Neuronal stem cell (in vitro differentiated cells): Measurements from ENCODE around the gene LRMDA.

Experiments
- DNase-seq: peaks from one replicate; pipeline ENCODE4 v3.0.0-alpha.2; 2013; ENCODE audit warnings: low spot score
- H2AFZ ChIP-seq: one replicate; pipeline ENCODE4 v1.6.1; 2013; ENCODE audit warnings: mild to moderate bottlenecking, low read length, inconsistent platforms
- H2AK5ac ChIP-seq: 2 replicates; pipeline ENCODE4 v1.6.1; 2013; ENCODE audit warnings: low read depth, mild to moderate bottlenecking, inconsistent platforms, low read length, moderate library complexity, mixed read lengths
- H2BK120ac ChIP-seq: 2 replicates; pipeline ENCODE4 v1.6.1; 2013; ENCODE audit warnings: low read depth, mild to moderate bottlenecking, inconsistent platforms, low read length, moderate library complexity, mixed read lengths
- H2BK12ac ChIP-seq: one replicate; pipeline ENCODE4 v1.6.1; 2013; ENCODE audit warnings: low read length, inconsistent platforms
- H2BK15ac ChIP-seq: 2 replicates; pipeline ENCODE4 v1.6.1; 2013; ENCODE audit warnings: mild to moderate bottlenecking, low read length, inconsistent platforms, mixed read lengths
- H2BK5ac ChIP-seq: one replicate; pipeline ENCODE4 v1.6.1; 2013; ENCODE audit warnings: inconsistent platforms, mild to moderate bottlenecking, low read length, moderate library complexity
- H3K14ac ChIP-seq: one replicate; pipeline ENCODE4 v1.6.1; 2013; ENCODE audit warnings: low read length, inconsistent platforms
- H3K18ac ChIP-seq: 2 replicates; pipeline ENCODE4 v1.6.1; 2013; ENCODE audit warnings: low read length, inconsistent platforms
- H3K23ac ChIP-seq: 2 replicates; pipeline ENCODE4 v1.6.1; 2013; ENCODE audit warnings: low read depth, mild to moderate bottlenecking, mixed read lengths, low read length, inconsistent platforms; ENCODE audit not compliant: poor library complexity
- H3K27ac ChIP-seq: replicated peaks from 3 replicates; pipeline ENCODE4 v1.5.1; 2013; ENCODE audit warnings: low read length, inconsistent platforms
- H3K27me3 ChIP-seq, 3 experiments: 2 replicates each; pipeline ENCODE4 v1.6.1; 2013; ENCODE audit warnings: low read length in 3 of 3, mild to moderate bottlenecking in 2 of 3, inconsistent platforms in 1 of 3, low read depth in 1 of 3, mixed read lengths in 1 of 3, moderate library complexity in 1 of 3; ENCODE audit not compliant: control insufficient read depth in 3 of 3, insufficient read depth in 3 of 3
- H3K36me3 ChIP-seq, 2 donors: replicated peaks in 1 of 2; 2 replicates each; pipeline ENCODE4 v1.6.1; 2013; ENCODE audit warnings: low read length in 2 of 2; ENCODE audit not compliant: control insufficient read depth in 2 of 2, insufficient read depth in 2 of 2
- H3K4ac ChIP-seq: 2 replicates; pipeline ENCODE4 v1.6.1; 2013; ENCODE audit warnings: inconsistent platforms, mild to moderate bottlenecking, low read length, moderate library complexity
- H3K4me1 ChIP-seq, 2 donors: 1 replicate in 1 of 2; 2 replicates in 1 of 2; pipeline ENCODE4 v1.6.1; 2013; ENCODE audit warnings: low read length in 2 of 2, low read depth in 1 of 2; ENCODE audit not compliant: control insufficient read depth in 2 of 2, insufficient read depth in 1 of 2
- H3K4me2 ChIP-seq: one replicate; pipeline ENCODE4 v1.6.1; 2013; ENCODE audit warnings: mild to moderate bottlenecking, low read length, inconsistent platforms; ENCODE audit not compliant: insufficient read depth, poor library complexity, severe bottlenecking
- H3K4me3 ChIP-seq, 2 donors: 2 replicates each; pipeline ENCODE4 v1.5.1; 2013; ENCODE audit warnings: low read length in 2 of 2, mild to moderate bottlenecking in 2 of 2, inconsistent platforms in 1 of 2, moderate library complexity in 1 of 2
- H3K79me1 ChIP-seq: one replicate; pipeline ENCODE4 v1.6.1; 2013; ENCODE audit warnings: low read depth, mild to moderate bottlenecking, inconsistent platforms, low read length, moderate library complexity
- H3K9ac ChIP-seq: one replicate; pipeline ENCODE4 v1.6.1; 2013; ENCODE audit warnings: mild to moderate bottlenecking, low read depth, low read length, inconsistent platforms; ENCODE audit not compliant: poor library complexity
- H3K9me3 ChIP-seq, 2 donors: replicated peaks in 1 of 2; 2 replicates each; pipeline versions ENCODE3 to v1.6.1; 2013; ENCODE audit warnings: low read length in 2 of 2, mild to moderate bottlenecking in 2 of 2, inconsistent platforms in 1 of 2, low read depth in 1 of 2, mixed read lengths in 1 of 2, moderate library complexity in 1 of 2; ENCODE audit not compliant: control insufficient read depth in 2 of 2, insufficient read depth in 1 of 2
- H4K8ac ChIP-seq: one replicate; pipeline ENCODE4 v1.6.1; 2013; ENCODE audit warnings: low read depth, mild to moderate bottlenecking, inconsistent platforms, low read length, moderate library complexity
- H4K91ac ChIP-seq: one replicate; pipeline ENCODE4 v1.6.1; 2013; ENCODE audit warnings: low read length, low read depth, mild to moderate bottlenecking, inconsistent platforms; ENCODE audit not compliant: poor library complexity
- WGBS, 2 donors: extraction: QIAGEN DNeasy Blood & Tissue Kit; methylation state at CpG; one replicate each; pipeline ENCODE4 v1.1.7; 2013; ENCODE audit warnings: missing lambda C conversion rate in 2 of 2, mixed read lengths in 1 of 2; ENCODE audit not compliant: insufficient read length in 2 of 2, insufficient replicate concordance in 1 of 2; ENCODE audit errors: extremely low coverage in 2 of 2; 5-methylcytosine and 5-hydroxymethylcytosine counted together

LRMDA gene

GRCh38 chr10:75486591-75486990 lies 55.2 kb downstream of the LRMDA start:
- no peak overlapping the region for H2BK120ac ChIP-seq
- H4K91ac ChIP-seq, result no peak overlapping the region
- H3K79me1 ChIP-seq, result no peaks in the 10 kb centered on the region
- H3K9me3 ChIP-seq, result peaks cover 0 to 2% of the 10 kb centered on the region in 2 donors
- H3K4ac ChIP-seq, result no peak overlapping the region
- H3K9ac ChIP-seq, result no peak overlapping the region
- H2BK12ac ChIP-seq, result no peak overlapping the region
- H3K4me3 ChIP-seq, result no peak overlapping the region
- no peak overlapping the region for H3K14ac ChIP-seq
- no CpG with 5 or more reads among the region's 2 CpGs for WGBS, 2 donors
- no peak overlapping the region for H4K8ac ChIP-seq
- H2AK5ac ChIP-seq, result no peak overlapping the region
- peaks cover 0 to 2% of the 10 kb centered on the region in 2 donors for H3K4me1 ChIP-seq
- H2BK15ac ChIP-seq, result no peak overlapping the region
- no peak overlapping the region for H3K23ac ChIP-seq
- H3K36me3 ChIP-seq, result no peaks in the 10 kb centered on the region
- no peak overlapping the region for H3K18ac ChIP-seq
- H2BK5ac ChIP-seq, result no peak overlapping the region
- DNase-seq, result no peak
- no peak overlapping the region for H2AFZ ChIP-seq
- no peak overlapping the region for H3K27ac ChIP-seq
- no peak overlapping the region for H3K4me2 ChIP-seq
- H3K27me3 ChIP-seq, result peaks cover 0 to 5% (median 0%) of the 10 kb centered on the region in 3 experiments

DNA sequence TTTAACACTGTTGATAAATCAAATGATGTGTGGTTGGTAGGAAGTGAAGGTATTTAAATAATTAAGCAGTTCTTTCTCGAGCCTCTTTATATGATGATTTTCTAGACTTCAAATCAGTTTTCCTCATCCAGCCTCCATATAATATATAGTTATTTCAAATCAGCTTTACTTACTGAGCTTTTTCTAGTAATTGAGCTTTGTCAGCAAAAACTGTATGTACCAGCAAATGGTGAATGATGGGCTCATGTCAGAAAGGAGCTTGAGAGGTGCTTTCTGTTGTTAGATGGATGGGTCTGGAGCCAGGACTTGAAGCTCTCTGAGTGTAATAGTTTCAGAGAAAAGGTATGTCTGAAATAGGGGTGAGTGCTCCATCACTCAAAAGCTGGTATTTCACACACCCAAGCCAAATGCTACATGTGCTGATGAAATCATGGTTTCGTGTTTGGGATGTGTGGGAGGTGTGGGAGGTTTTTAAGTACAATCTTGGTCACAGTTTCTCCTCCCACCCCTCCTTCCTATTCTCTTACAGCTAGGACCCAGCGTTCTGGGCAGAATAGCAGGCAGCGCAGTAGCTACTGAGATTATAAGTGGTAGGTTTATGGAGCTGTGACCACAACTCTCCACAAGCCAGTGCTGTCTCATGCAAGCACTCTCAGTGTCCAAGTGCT lies 55.8 kb downstream of the LRMDA start:
- no CpG with 5 or more reads among the region's 4 CpGs for WGBS, 2 donors
- Histone ChIP-seq H3K18ac (no peak overlapping the region), H2BK5ac (no peak overlapping the region), H2AFZ (no peak overlapping the region), H3K4me2 (no peak overlapping the region), H3K4ac (no peak overlapping the region), H3K4me1 (peaks cover 0 to 2% of the 10 kb centered on the region in 2 donors), H3K23ac (no peak overlapping the region), H2BK15ac (no peak overlapping the region), H2BK120ac (no peak overlapping the region), H3K9me3 (peaks cover 0 to 2% of the 10 kb centered on the region in 2 donors), H4K8ac (no peak overlapping the region), H2AK5ac (no peak overlapping the region), H3K79me1 (no peaks in the 10 kb centered on the region), H3K4me3 (no peak overlapping the region), H3K36me3 (no peaks in the 10 kb centered on the region), H3K27ac (no peak overlapping the region), H3K9ac (no peak overlapping the region), H4K91ac (no peak overlapping the region), H3K27me3 (no peaks in the 10 kb centered on the region), H3K14ac (no peak overlapping the region), H2BK12ac (no peak overlapping the region)
- no peak for DNase-seq

GRCh38 chr10:75487755-75488125 lies 56.3 kb downstream of the LRMDA start:
- Histone ChIP-seq H2BK120ac (no peak overlapping the region), H3K4me3 (no peak overlapping the region), H3K18ac (no peak overlapping the region), H3K27ac (no peak overlapping the region), H2BK5ac (no peak overlapping the region), H3K27me3 (no peaks in the 10 kb centered on the region), H4K91ac (no peak overlapping the region), H3K9me3 (peaks cover 0 to 2% of the 10 kb centered on the region in 2 donors), H3K4ac (no peak overlapping the region), H3K9ac (no peak overlapping the region), H2AK5ac (no peak overlapping the region), H4K8ac (no peak overlapping the region), H3K4me2 (no peak overlapping the region), H2AFZ (no peak overlapping the region), H3K23ac (no peak overlapping the region), H3K79me1 (no peaks in the 10 kb centered on the region), H3K14ac (no peak overlapping the region), H3K4me1 (peaks cover 0 to 2% of the 10 kb centered on the region in 2 donors), H2BK12ac (no peak overlapping the region), H3K36me3 (no peaks in the 10 kb centered on the region), H2BK15ac (no peak overlapping the region)
- WGBS, 2 donors, result no CpG with 5 or more reads among the region's 2 CpGs
- no peak for DNase-seq

- H3K9ac ChIP-seq, result no peak overlapping the region
- no peak overlapping the region for H3K4ac ChIP-seq
- no peaks in the 10 kb centered on the region for H3K9me3 ChIP-seq
- no peaks in the 10 kb centered on the region for H3K36me3 ChIP-seq
- H3K4me2 ChIP-seq, result no peak overlapping the region
- H2AFZ ChIP-seq, result no peak overlapping the region
- H3K4me3 ChIP-seq, result no peak overlapping the region
- H3K23ac ChIP-seq, result no peak overlapping the region
- WGBS, 2 donors, result no CpG with 5 or more reads among the region's 3 CpGs
- H2BK15ac ChIP-seq, result no peak overlapping the region
- H2BK120ac ChIP-seq, result no peak overlapping the region
- H3K4me1 ChIP-seq, result peaks cover 0 to 2% of the 10 kb centered on the region in 2 donors
- no peak for DNase-seq
- no peak overlapping the region for H3K14ac ChIP-seq
- no peaks in the 10 kb centered on the region for H3K27me3 ChIP-seq
- no peak overlapping the region for H2BK12ac ChIP-seq
- H2AK5ac ChIP-seq, result no peak overlapping the region
- H4K91ac ChIP-seq, result no peak overlapping the region
- no peaks in the 10 kb centered on the region for H3K79me1 ChIP-seq
- no peak overlapping the region for H3K18ac ChIP-seq
- no peak overlapping the region for H4K8ac ChIP-seq
- H2BK5ac ChIP-seq, result no peak overlapping the region
- no peak overlapping the region for H3K27ac ChIP-seq
These were observed 60.9 kb downstream of the LRMDA start for GRCh38 chr10:75492173-75492925.
